ENCODE data around the gene CPSF4L.
A peak's percentile ranks its signal among the peaks of the same experiment; 100 is the strongest.

The CPSF4L gene

DNA sequence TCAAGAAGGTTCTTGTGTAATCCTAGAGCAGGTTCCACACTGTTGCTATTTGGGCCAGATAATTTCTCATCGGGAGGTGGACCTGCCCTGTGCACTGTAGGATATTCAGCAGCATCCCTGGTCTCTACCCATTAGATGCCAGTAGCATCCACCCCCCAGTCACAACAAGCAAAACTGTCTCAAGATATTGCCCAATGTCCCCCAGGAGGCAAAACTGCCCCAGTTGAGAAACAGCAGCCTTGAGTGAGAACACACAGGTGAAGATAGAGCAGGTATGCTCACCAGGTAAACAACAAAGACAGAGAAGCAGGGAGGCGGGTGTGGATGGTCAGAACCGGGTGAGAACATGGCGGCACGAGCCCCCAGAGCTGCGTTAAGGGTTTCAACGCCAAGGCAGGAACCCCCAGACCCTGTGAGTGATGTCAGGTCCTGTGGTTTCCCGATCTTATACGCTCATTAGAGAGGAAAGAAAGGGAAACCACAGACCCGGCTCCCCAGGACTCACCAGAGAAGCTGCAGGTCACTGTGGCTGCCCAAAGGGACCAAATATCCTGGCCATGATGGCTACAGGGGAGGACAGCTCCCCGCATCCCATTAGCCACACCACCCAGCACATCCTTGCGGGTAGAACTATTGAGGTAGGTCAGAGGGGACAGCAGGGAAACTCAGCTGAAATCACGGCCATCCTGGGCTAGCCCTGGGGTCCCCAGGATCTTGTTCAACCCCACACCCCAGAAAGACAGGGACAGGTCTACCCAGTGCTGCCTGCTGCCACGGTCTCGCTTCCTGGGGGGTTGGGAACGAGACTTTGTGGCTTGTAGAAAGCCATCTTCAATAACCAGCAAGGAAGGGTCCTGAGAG lies 28.9 kb upstream of the CPSF4L start:
- DNase-seq, result peak in 2 of 10 donors; percentile 36 to 37
- intact Hi-C loops (cut with DNase I), result no loop called here

GRCh38 chr17:73289549-73290254 lies 28.0 kb upstream of the CPSF4L start:
- peak in 2 of 10 donors; percentile 2 to 58 for DNase-seq
- intact Hi-C loops (cut with DNase I), result no loop called here

DNA sequence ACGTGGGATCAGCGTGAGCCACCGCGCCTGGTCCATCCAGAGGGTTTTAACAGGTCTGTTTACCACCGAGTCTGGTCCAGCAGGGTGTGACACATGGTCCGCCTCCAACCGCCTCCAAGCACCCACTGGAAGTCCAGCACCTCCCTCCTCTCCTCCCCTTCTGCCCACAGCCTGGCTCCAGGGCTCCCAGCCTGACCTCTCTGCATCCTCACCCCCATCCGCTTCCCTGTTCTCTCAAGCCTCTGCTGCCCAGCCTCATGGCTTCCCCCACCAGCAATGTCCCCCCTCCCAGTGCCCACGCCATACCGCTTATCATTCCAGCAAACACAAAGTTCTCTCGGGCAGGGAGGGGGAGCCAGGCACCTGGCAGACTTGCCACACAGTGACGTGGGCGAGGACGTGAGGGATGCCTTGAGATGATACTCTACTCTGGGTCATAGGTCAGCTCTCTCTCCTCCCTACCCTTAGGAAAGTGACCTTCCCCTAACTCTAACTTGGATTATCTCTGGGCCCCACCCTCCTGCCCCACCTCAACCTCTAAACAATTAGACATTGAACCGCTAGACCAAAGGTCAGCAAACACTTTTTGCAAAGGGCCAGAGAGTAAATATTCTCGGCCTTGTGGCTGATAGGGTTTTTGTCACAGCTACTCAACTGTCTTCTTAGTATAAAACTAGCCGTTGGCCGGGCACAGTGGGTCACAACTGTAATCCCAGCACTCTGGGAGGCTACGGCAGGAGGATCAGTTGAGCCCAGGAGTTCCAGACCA lies 27.0 kb upstream of the CPSF4L start:
- intact Hi-C loops (cut with DNase I), result no loop called here
- peak in 3 of 10 donors; percentile 3 to 63 (median 63) for DNase-seq

DNA sequence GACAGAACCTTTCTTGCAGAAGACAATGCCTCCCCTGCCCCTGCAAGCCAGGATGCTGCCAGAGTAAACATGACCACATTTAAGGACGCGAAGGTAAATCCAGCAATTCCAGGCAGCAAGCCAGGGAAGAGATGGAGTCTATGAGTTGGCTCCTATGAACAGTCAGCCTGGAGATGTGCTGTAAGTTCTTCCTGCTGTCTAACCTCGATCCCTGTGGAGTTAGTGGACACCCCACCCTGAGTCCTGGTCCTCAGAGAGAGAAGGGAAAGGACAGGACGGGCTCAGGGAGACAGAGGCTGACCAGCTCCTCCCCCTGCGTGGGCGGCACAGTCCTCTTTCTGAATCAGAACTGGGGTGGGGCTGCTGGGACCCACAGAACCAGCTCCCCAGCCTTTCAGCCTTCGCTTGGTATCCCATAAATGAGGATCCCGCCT lies 25.2 kb upstream of the CPSF4L start:
- DNase-seq, result peak in 1 of 10 donors; percentile 76
- intact Hi-C loops (cut with DNase I), result no loop called here

DNA sequence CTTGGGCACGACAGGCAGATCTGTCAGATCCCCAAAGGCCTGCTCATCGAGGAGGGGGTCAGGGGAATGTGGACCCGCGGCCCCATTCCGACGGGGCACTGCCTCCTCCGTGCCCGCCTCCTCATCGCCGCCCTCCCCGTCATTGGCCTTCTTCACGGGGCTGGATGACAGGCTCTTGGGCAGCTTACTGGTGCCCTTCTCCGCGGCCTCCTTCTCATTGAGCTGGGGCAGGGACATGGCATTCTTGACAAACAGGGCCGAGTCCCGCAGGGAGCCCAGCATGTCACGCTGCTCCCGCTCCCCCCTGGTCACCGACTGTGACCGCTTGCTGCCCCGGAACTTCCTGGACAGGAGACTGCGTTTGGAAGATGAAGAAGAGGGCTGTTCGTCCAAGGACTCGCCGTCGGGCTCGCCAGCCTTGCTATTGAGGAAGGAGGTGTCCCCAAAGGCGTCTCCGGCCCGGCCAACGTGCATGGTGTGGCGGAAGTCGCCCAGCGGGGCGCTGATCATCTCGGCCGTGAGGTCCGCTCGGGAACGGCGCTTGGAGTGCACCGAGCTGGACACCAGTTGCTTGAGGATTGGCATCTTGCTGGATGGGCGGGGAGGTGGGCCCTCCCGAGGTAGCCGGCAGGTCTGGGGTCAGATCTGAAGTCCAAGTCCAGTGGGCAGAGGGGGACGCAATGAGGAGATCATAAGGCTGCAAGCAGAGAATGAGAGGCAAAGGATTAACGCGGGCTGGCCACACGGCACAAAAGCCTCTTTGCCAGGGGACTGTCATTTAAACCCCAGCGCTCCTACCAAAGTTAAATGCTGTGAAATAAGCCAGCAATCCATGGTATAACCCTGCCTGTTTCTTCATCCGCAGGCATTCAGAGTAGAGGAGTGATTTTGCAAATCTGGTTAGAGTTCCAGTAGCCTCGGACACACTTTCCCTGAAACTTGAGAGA lies 24.5 kb upstream of the CPSF4L start:
- DNase-seq, result peak in 1 of 10 donors; percentile 22
- intact Hi-C loops (cut with DNase I), result no loop called here

DNA sequence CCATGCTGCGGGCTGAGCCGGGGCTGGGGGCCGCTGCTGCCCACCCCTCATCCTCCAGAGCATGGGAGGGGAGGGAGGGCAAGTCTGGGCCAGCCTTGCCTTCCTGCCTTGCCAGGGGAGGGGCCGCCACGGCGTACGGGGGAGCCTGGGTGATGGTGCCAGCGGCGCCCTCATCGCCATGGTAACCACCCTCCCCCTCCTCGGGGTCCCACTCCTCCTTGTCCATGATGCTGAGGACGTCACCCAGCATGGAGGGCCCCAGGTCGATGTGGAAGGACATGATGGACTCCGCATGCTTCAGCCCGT lies 23.9 kb upstream of the CPSF4L start:
- DNase-seq, result no peak
- intact Hi-C loops (cut with DNase I), result no loop called here

DNA sequence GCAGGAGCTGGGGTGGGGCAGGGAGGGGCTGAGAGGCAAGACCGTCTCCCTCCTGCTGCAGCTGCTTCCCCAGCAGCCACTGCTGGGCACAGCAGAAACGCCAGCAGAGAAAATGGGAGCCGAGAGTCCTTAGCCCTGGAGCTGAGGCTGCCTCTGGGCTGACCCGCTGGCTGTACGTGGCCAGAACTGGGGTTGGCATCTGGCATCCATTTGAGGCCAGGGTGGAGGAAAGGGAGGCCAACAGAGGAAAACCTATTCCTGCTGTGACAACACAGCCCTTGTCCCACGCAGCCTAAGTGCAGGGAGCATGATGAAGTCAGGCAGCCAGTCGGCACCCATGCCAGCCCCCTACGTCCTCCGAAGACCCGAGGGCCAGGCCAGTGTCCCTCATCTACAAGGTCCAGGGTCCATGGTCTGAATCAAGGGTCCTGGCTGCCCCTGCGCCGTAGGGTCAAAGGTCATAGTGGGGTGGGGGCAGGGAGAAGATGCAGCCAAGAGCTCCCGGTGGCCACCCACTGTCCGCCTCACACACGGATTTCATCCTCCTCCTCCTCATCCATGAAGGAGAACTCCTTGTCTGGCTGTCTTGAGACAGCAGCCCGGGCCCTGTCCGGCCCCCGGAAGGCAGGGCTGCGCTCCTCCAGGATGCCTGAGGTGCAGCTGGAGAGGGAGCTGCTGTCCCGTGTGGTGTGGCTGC lies 23.4 kb upstream of the CPSF4L start:
- DNase-seq, result peak in 1 of 10 donors; percentile 61
- intact Hi-C loops (cut with DNase I), result no loop called here

GRCh38 chr17:73284354-73284753 lies 22.7 kb upstream of the CPSF4L start:
- intact Hi-C loops (cut with DNase I), result no loop called here
- no peak for DNase-seq

DNA sequence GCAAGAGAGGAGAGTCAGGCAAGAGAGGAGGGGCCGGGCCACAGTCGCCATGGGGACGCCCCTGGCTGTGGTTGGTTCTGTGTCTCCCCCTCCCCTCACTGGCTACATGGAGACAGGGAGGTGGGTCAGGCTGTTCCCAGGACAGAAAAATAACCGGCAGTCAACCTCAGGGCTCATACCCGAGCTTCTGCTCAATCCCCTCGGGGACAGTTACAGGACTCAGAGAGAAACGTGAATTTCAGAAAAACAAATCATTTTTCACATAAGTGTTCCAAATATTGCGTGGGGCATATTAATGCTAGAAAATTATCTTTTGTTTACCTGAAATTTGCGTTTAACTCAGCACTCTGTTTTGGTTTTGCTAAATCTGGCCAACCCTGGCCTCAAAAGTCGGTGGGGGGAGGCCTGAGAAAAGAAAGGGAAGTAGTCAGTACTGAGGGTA lies 22.2 kb upstream of the CPSF4L start:
- intact Hi-C loops (cut with DNase I), result no loop called here

GRCh38 chr17:73283250-73283649 lies 21.6 kb upstream of the CPSF4L start:
- intact Hi-C loops (cut with DNase I), result no loop called here
- DNase-seq, result peak in 1 of 10 donors; percentile 20

More for the DNA sequence above, 22.2 kb upstream of the CPSF4L start:
- peak in 2 of 10 donors; percentile 39 to 82 for DNase-seq

DNA sequence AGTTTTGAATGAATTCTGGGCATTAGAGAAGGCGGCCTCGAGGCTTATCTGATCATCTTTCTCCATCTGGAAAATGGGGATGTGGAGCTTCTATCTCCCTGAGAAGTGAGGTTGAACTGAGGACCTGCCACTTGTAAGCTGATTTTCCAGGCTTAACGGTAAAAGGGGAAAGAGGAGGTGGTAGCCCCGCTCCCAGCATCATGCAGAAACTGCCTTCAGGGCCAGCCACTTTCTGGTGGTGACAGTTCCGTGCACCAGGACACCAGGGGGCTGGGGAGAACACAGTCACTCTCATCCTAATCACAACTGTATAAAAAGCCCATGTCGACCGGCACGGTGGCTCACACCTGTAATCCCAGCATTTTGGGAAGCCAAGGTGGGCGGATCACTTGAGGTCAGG lies 20.9 kb upstream of the CPSF4L start:
- DNase-seq, result no peak
- intact Hi-C loops (cut with DNase I), result no loop called here

- peak in 1 of 10 donors; percentile 2 for DNase-seq
- intact Hi-C loops (cut with DNase I), result no loop called here
Measured at GRCh38 chr17:73281928-73282327, 20.2 kb upstream of the CPSF4L start.

DNA sequence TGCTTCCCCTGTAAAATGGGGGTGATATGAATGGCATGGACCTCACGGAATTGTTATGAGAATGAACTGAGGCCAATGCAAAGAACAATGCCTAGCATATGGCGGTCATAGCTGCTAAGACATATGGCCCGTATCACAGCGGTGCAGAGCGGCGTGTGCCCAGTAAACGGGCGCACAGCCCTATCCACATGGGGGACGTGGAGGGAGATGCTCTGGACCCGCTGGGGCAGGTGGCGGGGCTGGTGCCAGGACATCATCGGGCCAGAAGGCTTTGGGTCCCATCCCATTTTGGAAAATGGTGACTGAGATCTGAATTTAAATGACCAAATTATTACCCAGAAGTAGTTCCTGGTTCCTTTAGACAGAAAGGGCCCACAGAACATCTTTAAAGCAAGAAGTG lies 18.5 kb upstream of the CPSF4L start:
- intact Hi-C loops (cut with DNase I), result no loop called here
- no peak for DNase-seq

DNA sequence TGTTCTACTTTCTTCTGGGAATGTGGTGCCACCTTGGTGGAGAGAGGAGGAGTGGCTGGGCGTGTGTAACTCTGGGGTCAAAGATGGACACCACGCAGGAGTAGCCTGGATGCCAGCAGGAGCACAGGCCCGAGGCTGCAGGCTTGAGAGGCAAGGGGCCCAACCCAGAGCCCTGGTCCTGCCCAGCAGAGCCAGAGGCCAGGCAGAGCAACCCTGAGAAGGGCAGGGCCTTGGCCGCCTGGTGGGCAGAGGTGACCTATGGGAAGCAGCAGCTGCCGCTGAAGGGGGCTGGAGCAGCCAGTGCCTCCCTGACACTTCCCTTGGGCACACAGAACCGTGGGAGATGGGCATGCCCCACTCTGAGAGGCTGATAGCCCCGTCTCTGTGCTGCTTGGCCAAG lies 18.0 kb upstream of the CPSF4L start:
- DNase-seq, result peak in 1 of 10 donors; percentile 63
- intact Hi-C loops (cut with DNase I), result no loop called here

DNA sequence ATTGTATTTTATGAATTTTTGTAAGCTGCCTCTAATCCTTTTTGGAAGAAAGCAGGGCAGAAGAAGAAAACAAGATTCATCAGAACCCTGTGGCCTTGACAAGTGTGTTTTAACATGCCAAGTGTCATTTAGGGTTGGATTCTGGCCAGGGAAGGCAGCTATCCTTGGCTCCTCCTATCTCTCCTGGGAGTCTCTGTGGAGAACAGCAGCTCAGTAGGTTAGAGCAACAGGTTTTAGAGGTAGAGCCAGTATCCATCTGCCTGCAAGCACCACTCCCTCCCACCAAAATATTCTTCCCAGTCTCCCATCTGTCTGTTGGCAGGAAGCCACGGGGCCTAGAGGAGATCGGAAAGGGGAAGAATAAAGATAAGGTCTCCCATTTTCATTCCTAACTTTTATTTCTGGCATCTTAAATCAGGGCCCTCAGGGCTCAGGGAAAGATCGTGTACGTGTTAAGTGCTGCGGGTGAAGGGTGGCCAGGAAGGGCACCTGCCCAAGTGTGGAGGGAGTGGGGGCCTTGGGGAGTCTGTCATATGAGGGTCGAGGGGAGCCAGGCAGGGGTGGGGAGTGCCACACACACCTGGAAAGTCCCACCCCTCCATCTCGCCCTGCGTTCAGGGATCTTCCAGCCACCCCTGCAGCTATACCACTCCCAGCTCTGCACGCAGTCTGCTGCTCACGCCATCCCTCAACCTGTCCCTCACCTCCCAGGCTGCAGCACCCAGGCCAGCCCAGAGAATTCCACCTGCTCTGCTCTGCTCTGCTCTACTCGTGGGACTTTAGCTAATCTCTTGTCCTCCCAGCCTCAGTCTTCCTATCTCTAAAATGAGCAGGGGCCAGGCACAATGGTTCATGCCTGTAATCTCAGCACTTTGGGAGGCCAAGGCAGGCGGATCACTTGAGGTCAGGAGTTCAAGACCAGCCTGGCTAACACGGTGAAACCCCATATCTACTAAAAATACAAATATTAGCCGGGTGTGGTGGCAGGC lies 17.1 kb upstream of the CPSF4L start:
- intact Hi-C loops (cut with DNase I), result no loop called here
- DNase-seq, result peak in 1 of 10 donors; percentile 47

GRCh38 chr17:73278049-73278464 lies 16.4 kb upstream of the CPSF4L start:
- no peak for DNase-seq
- intact Hi-C loops (cut with DNase I), result no loop called here

- peak in 1 of 10 donors; percentile 52 for DNase-seq
- intact Hi-C loops (cut with DNase I), result no loop called here
Measured at GRCh38 chr17:73274490-73274889, 12.8 kb upstream of the CPSF4L start.

DNA sequence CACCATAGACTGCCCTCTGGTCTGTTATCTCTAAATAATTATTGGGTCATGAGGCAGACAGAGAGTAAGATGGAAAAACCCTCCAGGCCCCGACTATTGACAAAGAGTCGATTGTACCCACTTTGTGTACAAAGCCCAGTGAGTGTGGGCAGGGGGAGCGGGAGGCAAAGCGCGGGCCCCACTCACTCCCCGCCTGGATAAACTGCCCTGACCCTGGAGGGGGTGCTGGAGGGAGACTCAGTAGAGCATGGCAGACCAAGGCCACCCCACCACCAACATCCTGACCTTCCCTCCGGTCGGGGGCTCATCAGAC lies 11.2 kb upstream of the CPSF4L start:
- DNase-seq, result peak in 4 of 10 donors; percentile 31 to 85 (median 48)
- intact Hi-C loops (cut with DNase I), result no loop called here
